ENCODE data around the gene SMIM28.

GRCh38 chr6:138349891-138350290 is 27.8 kb upstream of the SMIM28 start:
- no peak for TF ChIP-seq EZH2 (IDR thresholded peaks at IDR 0.05)
- TF ChIP-seq POLR2AphosphoS5 (IDR thresholded peaks at IDR 0.05; ENCODE audit: borderline replicate concordance, low read depth, low read length) = no peak

All from SK-N-MC (cell line).